Left ventricle myocardium superior (tissue), 1 donor: Measurements from ENCODE around the gene GRID1. TPM values are rescaled to one million over a fixed set of nuclear protein-coding genes. Genes with fewer than 3 reads are reported as not detected.
A peak's percentile ranks its signal among the peaks of the same experiment; 100 is the strongest.
"Not testable (repeated sequence)": the region's sequence is repeated elsewhere in the genome, so short reads cannot be mapped to it uniquely, and the experiment has no call there.

Source experiments
- ATAC-seq: fragments of 200-7000 bp; cut with Tn5 transposase; one replicate; pipeline ENCODE4 v1.9.1; 2020; ENCODE audit warnings: mild to moderate bottlenecking, moderate library complexity
- DNase-seq: peaks from one replicate; pipeline ENCODE4 v3.0.0-alpha.2; 2020
- intact Hi-C: fragments of 100-400 bp; cut with micrococcal nuclease; formaldehyde crosslinking; loops from one replicate; pipeline ENCODE4 v1.11.0; 2022
- total RNA-seq: library from RNA; stranded (reverse); fragmentation: NEBNext Ultra II Directional; extraction: Animal tissue kit (Norgen Biotek cat#: 25700); gene quantifications from one replicate; pipeline ENCODE4 v1.2.1, GENCODE V29; 2021
- donor health status: DM: no; HTN: yes; CAD: no; lungs with severe emphysema.

Gene GRID1
- total RNA-seq, 1 donor from 2014 or later, result 2.4 TPM

GRCh38 chr10:85787881-85788280 is 578.7 kb downstream of the GRID1 start:
- ATAC-seq, result no peak
- intact Hi-C loops, result no loop called here
- no peak for DNase-seq

GRCh38 chr10:85787393-85787792 is 579.2 kb downstream of the GRID1 start:
- intact Hi-C loops, result no loop called here
- DNase-seq (no peak), ATAC-seq (no peak)

GRCh38 chr10:85786401-85786899 is 580.1 kb downstream of the GRID1 start:
- intact Hi-C loops, result no loop called here
- peak; percentile 75 for ATAC-seq
- peak; percentile 36 for DNase-seq

GRCh38 chr10:85784792-85785191 is 581.8 kb downstream of the GRID1 start:
- intact Hi-C loops, result no loop called here
- ATAC-seq, result no peak
- no peak for DNase-seq

GRCh38 chr10:85781404-85781803 is 585.2 kb downstream of the GRID1 start:
- DNase-seq, result no peak
- ATAC-seq, result no peak
- intact Hi-C loops, result no loop called here

GRCh38 chr10:85778074-85778473 is 588.5 kb downstream of the GRID1 start:
- DNase-seq (no peak), ATAC-seq (no peak)
- intact Hi-C loops, result no loop called here

GRCh38 chr10:85767891-85768290 is 598.7 kb downstream of the GRID1 start:
- intact Hi-C loops, result no loop called here
- no peak for DNase-seq
- ATAC-seq, result no peak

- intact Hi-C loops, result no loop called here
- ATAC-seq, result no peak
- DNase-seq, result no peak
Measured at GRCh38 chr10:85764108-85764507, 602.5 kb downstream of the GRID1 start.

GRCh38 chr10:85761906-85762445 is 604.6 kb downstream of the GRID1 start:
- intact Hi-C loops, result no loop called here
- DNase-seq, result no peak
- ATAC-seq, result no peak

- intact Hi-C loops, result no loop called here
- no peak for DNase-seq
- no peak for ATAC-seq
Measured at GRCh38 chr10:85741626-85742300, 624.8 kb downstream of the GRID1 start.

GRCh38 chr10:85735997-85736396 is 630.6 kb downstream of the GRID1 start:
- intact Hi-C loops, result no loop called here

GRCh38 chr10:85734791-85735190 is 631.8 kb downstream of the GRID1 start:
- ATAC-seq, result no peak
- DNase-seq, result no peak
- intact Hi-C loops, result no loop called here

More at GRCh38 chr10:85735997-85736396, 630.6 kb downstream of the GRID1 start:
- DNase-seq (no peak), ATAC-seq (no peak)

GRCh38 chr10:85724215-85724614 is 642.4 kb downstream of the GRID1 start:
- ATAC-seq (no peak), DNase-seq (no peak)
- intact Hi-C loops, result no loop called here

GRCh38 chr10:85720931-85721590 is 645.5 kb downstream of the GRID1 start:
- ATAC-seq (no peak), DNase-seq (no peak)
- intact Hi-C loops, result no loop called here

- DNase-seq (no peak), ATAC-seq (no peak)
- intact Hi-C loops, result no loop called here
Measured at GRCh38 chr10:85719408-85719807, 647.2 kb downstream of the GRID1 start.

GRCh38 chr10:85713885-85714284 is 652.7 kb downstream of the GRID1 start:
- ATAC-seq, result no peak
- intact Hi-C loops, result no loop called here
- DNase-seq, result no peak

GRCh38 chr10:85702768-85703167 is 663.8 kb downstream of the GRID1 start:
- ATAC-seq (no peak), DNase-seq (no peak)
- intact Hi-C loops, result no loop called here

GRCh38 chr10:85699066-85699465 is 667.5 kb downstream of the GRID1 start:
- DNase-seq, intact Hi-C loops, ATAC-seq: not testable (repeated sequence)

- intact Hi-C loops, result no loop called here
- DNase-seq, result no peak
- no peak for ATAC-seq
Measured at GRCh38 chr10:85696893-85697292, 669.7 kb downstream of the GRID1 start.

- no peak for ATAC-seq
- intact Hi-C loops, result no loop called here
- DNase-seq, result no peak
Measured at GRCh38 chr10:85682621-85683020, 684.0 kb downstream of the GRID1 start.

GRCh38 chr10:85679710-85680109 is 686.9 kb downstream of the GRID1 start:
- DNase-seq, result no peak

More at GRCh38 chr10:85679710-85680109, 686.9 kb downstream of the GRID1 start:
- no peak for ATAC-seq
- intact Hi-C loops, result no loop called here
